Parathyroid adenoma (tissue), 2 donors: ENCODE data around the gene PCDHB8.
"Not testable (repeated sequence)": the region's sequence is repeated elsewhere in the genome, so short reads cannot be mapped to it uniquely, and the experiment has no call there.

Experiments
- H2AFZ ChIP-seq: fragments of 300-600 bp; sonication (generic); one replicate; pipeline ENCODE4 v1.7.0; 2017; ENCODE audit warnings: antibody characterized with exemption, mild to moderate bottlenecking
- H3K27ac ChIP-seq: fragments of 300-600 bp; sonication (generic); one replicate; pipeline ENCODE4 v1.7.0; 2017
- H3K27me3 ChIP-seq: fragments of 300-600 bp; sonication (generic); one replicate; pipeline ENCODE4 v1.7.0; 2017; ENCODE audit warnings: low read length; ENCODE audit not compliant: control insufficient read depth, insufficient read depth
- H3K36me3 ChIP-seq: fragments of 300-600 bp; sonication (generic); one replicate; pipeline ENCODE4 v1.7.0; 2017; ENCODE audit warnings: low read length; ENCODE audit not compliant: control insufficient read depth, insufficient read depth
- H3K4me1 ChIP-seq: fragments of 300-600 bp; sonication (generic); one replicate; pipeline ENCODE4 v1.7.0; 2017; ENCODE audit warnings: control low read depth
- H3K4me2 ChIP-seq: fragments of 300-600 bp; sonication (generic); one replicate; pipeline ENCODE4 v1.7.0; 2017; ENCODE audit warnings: low read length
- H3K4me3 ChIP-seq: fragments of 300-600 bp; sonication (generic); one replicate; pipeline ENCODE4 v1.7.0; 2017; ENCODE audit warnings: low read depth, low read length
- H3K79me2 ChIP-seq: fragments of 300-600 bp; sonication (generic); one replicate; pipeline ENCODE4 v1.7.0; 2017; ENCODE audit warnings: control low read depth
- H3K9ac ChIP-seq: fragments of 300-600 bp; sonication (generic); one replicate; pipeline ENCODE4 v1.7.0; 2017; ENCODE audit warnings: mild to moderate bottlenecking
- H3K9me3 ChIP-seq: fragments of 300-600 bp; sonication (generic); one replicate; pipeline ENCODE4 v1.7.0; 2017; ENCODE audit warnings: low read length; ENCODE audit not compliant: control insufficient read depth
- TF ChIP-seq, protein P1 (sequence below): fragments of 300-600 bp; sonication (generic); IDR thresholded peaks from one replicate; pipeline ENCODE4 v1.7.0; 2017; ENCODE audit warnings: antibody characterized with exemption, mild to moderate bottlenecking
- donor health status: primary hyperparathyroidism.

Gene PCDHB8

DNA sequence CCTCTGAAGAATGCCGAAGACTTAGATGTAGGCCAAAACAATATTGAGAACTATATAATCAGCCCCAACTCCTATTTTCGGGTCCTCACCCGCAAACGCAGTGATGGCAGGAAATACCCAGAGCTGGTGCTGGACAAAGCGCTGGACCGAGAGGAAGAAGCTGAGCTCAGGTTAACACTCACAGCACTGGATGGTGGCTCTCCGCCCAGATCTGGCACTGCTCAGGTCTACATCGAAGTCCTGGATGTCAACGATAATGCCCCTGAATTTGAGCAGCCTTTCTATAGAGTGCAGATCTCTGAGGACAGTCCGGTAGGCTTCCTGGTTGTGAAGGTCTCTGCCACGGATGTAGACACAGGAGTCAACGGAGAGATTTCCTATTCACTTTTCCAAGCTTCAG is 37.0 kb downstream of the PCDHB8 start:
- H3K27me3 ChIP-seq, H3K36me3 ChIP-seq, H3K4me1 ChIP-seq, H3K27ac ChIP-seq, H3K9me3 ChIP-seq, H3K9ac ChIP-seq, H3K4me3 ChIP-seq, H3K79me2 ChIP-seq, H3K4me2 ChIP-seq, H2AFZ ChIP-seq: not testable (repeated sequence)

DNA sequence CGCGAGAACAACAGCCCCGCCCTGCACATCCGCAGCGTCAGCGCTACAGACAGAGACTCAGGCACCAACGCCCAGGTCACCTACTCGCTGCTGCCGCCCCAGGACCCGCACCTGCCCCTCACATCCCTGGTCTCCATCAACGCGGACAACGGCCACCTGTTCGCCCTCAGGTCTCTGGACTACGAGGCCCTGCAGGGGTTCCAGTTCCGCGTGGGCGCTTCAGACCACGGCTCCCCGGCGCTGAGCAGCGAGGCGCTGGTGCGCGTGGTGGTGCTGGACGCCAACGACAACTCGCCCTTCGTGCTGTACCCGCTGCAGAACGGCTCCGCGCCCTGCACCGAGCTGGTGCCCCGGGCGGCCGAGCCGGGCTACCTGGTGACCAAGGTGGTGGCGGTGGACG is 37.9 kb downstream of the PCDHB8 start:
- H3K9ac ChIP-seq, H3K4me1 ChIP-seq, H3K79me2 ChIP-seq, H3K9me3 ChIP-seq, H3K4me3 ChIP-seq, H3K27me3 ChIP-seq, H3K27ac ChIP-seq, H3K4me2 ChIP-seq, H3K36me3 ChIP-seq, H2AFZ ChIP-seq: not testable (repeated sequence)

DNA sequence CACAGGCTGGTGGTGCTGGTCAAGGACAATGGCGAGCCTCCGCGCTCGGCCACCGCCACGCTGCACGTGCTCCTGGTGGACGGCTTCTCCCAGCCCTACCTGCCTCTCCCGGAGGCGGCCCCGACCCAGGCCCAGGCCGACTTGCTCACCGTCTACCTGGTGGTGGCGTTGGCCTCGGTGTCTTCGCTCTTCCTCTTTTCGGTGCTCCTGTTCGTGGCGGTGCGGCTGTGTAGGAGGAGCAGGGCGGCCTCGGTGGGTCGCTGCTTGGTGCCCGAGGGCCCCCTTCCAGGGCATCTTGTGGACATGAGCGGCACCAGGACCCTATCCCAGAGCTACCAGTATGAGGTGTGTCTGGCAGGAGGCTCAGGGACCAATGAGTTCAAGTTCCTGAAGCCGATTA is 38.4 kb downstream of the PCDHB8 start:
- not testable (repeated sequence) for H3K27me3 ChIP-seq, H3K4me2 ChIP-seq, H3K4me1 ChIP-seq, H3K4me3 ChIP-seq, H3K9ac ChIP-seq, H3K27ac ChIP-seq, H3K79me2 ChIP-seq, H3K36me3 ChIP-seq, H3K9me3 ChIP-seq, H2AFZ ChIP-seq

DNA sequence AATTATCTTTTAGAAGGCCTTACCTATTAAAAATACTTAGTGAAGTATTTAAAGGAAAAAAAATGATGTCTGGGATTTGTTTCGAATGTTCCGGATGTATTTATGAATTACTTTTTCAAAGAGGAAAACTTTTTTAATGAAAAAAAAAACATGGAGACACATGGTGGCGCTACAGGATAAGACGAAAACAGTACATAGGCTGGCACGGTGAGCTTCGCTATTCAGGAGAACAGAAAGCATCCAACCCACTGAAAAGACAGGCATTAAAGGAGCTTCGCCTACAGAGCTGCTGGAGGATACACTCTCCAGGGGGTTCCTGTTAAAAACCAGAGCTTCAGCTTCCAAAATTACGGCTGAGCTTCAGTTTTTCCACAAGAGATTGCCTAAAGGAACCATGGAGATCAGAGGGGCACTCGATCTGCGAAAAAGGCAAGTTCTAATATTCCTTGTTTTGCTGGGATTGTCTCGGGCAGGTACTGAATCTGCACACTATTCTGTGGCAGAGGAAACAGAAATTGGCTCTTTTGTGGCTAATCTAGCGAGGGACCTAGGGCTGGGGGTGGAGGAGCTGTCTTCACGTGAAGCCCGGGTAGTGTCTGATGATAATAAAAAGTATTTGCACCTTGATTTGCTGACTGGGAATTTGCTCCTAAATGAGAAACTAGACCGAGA is 45.7 kb downstream of the PCDHB8 start, which contains the start of gene PCDHB14:
Gene PCDHB14 (plus strand): TSS at position 232 of the 672 bp plus-strand sequence. CDS start 163 bp downstream, at position 395.
- Histone ChIP-seq H3K4me3 (peak within 1 kb of the TSS; percentile 36), H3K27ac (no peak within 1 kb of the TSS), H3K4me1 (no peaks in the 10 kb centered on the region), H3K36me3 (no peaks in the 10 kb centered on the region), H3K27me3 (no peaks in the 10 kb centered on the region), H3K9ac (no peak within 1 kb of the TSS), H3K79me2 (no peaks in the 10 kb centered on the region), H3K9me3 (peaks cover 6% of the 10 kb centered on the region), H2AFZ (no peak within 1 kb of the TSS), H3K4me2 (peak within 1 kb of the TSS; percentile 58)
- TF ChIP-seq, protein P1, sequence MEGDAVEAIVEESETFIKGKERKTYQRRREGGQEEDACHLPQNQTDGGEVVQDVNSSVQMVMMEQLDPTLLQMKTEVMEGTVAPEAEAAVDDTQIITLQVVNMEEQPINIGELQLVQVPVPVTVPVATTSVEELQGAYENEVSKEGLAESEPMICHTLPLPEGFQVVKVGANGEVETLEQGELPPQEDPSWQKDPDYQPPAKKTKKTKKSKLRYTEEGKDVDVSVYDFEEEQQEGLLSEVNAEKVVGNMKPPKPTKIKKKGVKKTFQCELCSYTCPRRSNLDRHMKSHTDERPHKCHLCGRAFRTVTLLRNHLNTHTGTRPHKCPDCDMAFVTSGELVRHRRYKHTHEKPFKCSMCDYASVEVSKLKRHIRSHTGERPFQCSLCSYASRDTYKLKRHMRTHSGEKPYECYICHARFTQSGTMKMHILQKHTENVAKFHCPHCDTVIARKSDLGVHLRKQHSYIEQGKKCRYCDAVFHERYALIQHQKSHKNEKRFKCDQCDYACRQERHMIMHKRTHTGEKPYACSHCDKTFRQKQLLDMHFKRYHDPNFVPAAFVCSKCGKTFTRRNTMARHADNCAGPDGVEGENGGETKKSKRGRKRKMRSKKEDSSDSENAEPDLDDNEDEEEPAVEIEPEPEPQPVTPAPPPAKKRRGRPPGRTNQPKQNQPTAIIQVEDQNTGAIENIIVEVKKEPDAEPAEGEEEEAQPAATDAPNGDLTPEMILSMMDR = no peak

DNA sequence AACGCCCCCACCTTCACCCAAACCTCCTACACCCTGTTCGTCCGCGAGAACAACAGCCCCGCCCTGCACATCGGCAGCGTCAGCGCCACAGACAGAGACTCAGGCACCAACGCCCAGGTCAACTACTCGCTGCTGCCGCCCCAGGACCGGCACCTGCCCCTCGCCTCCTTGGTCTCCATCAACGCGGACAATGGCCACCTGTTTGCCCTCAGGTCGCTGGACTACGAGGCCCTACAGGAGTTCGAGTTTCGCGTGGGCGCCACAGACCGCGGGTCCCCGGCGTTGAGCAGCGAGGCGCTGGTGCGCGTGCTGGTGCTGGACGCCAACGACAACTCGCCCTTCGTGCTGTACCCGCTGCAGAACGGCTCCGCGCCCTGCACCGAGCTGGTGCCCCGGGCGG is 47.3 kb downstream of the PCDHB8 start:
- not testable (repeated sequence) for H2AFZ ChIP-seq, H3K4me3 ChIP-seq, H3K27ac ChIP-seq, H3K36me3 ChIP-seq, H3K4me2 ChIP-seq, H3K4me1 ChIP-seq, H3K9ac ChIP-seq, H3K27me3 ChIP-seq, H3K9me3 ChIP-seq, H3K79me2 ChIP-seq

DNA sequence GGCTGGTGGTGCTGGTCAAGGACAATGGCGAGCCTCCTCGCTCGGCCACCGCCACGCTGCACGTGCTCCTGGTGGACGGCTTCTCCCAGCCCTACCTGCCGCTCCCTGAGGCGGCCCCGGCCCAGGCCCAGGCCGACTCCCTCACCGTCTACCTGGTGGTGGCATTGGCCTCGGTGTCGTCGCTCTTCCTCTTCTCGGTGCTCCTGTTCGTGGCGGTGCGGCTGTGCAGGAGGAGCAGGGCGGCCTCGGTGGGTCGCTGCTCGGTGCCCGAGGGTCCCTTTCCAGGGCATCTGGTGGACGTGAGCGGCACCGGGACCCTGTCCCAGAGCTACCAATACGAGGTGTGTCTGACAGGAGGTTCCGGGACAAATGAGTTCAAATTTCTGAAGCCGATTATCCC is 47.8 kb downstream of the PCDHB8 start:
- H3K79me2 ChIP-seq, H3K9me3 ChIP-seq, H3K27me3 ChIP-seq, H3K4me2 ChIP-seq, H3K9ac ChIP-seq, H3K27ac ChIP-seq, H3K36me3 ChIP-seq, H3K4me1 ChIP-seq, H2AFZ ChIP-seq, H3K4me3 ChIP-seq: not testable (repeated sequence)
